ENCODE data around the gene MAP4K4. TPM values are rescaled to one million over a fixed set of nuclear protein-coding genes. Genes with fewer than 3 reads are reported as not detected.

Gene MAP4K4
- 41.1 and 41.3 TPM in 2 replicates for total RNA-seq (2014; rRNA removed; shearing (Covaris generic); ENCODE audit: low replicate concordance)

GRCh38 chr2:101697124-101698013 lies at the start of gene MAP4K4:
Gene MAP4K4 (plus strand): TSS chr2:101697707. CDS start chr2:101698081, 374 bp downstream.
- DNase-seq (ENCODE audit: low read depth), result peak; percentile 89
- in situ Hi-C loops (cut with HindIII; ENCODE audit: low pct_unique_long_range_greater_than_20kb, low sequenced_read_pairs), result no loop called here

- DNase-seq (ENCODE audit: low read depth), result no peak
- in situ Hi-C loops (cut with HindIII; ENCODE audit: low pct_unique_long_range_greater_than_20kb, low sequenced_read_pairs), result no loop called here
These were observed 44.0 kb upstream of the MAP4K4 start for GRCh38 chr2:101653469-101653868.

- DNase-seq (ENCODE audit: low read depth), result no peak
- in situ Hi-C loops (cut with HindIII; ENCODE audit: low pct_unique_long_range_greater_than_20kb, low sequenced_read_pairs), result no loop called here
These were observed 41.6 kb upstream of the MAP4K4 start for GRCh38 chr2:101655702-101656422.

DNA sequence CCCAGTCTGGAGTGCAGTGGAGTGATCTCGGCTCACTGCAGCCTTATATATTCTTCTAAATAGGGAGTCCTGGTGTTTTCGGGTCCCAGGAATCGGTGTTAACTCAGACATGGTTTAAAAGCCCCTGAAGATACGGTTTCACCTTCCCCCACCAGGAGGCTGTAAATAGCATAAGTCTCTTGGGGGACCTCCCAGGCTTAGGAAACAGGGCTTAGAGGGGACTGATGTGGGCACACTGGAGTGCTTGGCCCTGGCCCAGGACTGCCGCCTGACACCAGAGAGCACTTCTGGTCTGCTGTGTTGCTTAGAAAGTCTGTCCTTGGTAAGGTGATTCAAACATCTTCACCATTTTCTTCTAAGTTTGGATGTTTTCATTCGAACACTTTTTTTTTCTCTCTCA lies 39.7 kb upstream of the MAP4K4 start:
- in situ Hi-C loops (cut with HindIII; ENCODE audit: low pct_unique_long_range_greater_than_20kb, low sequenced_read_pairs), result no loop called here
- DNase-seq (ENCODE audit: low read depth), result no peak

- no peak for DNase-seq (ENCODE audit: low read depth)
- in situ Hi-C loops (cut with HindIII; ENCODE audit: low pct_unique_long_range_greater_than_20kb, low sequenced_read_pairs), result no loop called here
These were observed 39.1 kb upstream of the MAP4K4 start for GRCh38 chr2:101658387-101658786.

DNA sequence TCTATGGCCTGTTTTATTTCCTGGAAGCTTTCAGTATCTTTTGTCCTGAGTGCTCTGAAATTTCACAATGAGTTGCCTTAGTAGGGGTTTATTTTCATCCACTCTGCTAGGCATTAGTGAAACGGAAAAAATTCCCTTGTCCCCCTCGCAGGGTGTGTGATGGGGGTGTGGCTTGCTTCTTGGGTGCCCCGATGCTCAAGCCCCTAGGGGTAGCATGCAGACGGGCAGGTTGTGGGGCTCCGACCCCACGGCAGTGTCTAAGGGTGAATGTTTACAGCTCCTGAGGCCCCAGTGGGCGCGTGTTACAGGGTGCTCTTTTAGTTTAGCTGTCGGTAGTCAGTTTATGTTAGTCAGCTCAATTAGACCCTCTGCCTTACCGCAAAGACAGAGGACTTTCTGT lies 32.2 kb upstream of the MAP4K4 start:
- no peak for DNase-seq (ENCODE audit: low read depth)
- in situ Hi-C loops (cut with HindIII; ENCODE audit: low pct_unique_long_range_greater_than_20kb, low sequenced_read_pairs), result no loop called here

GRCh38 chr2:101667823-101668222 lies 29.7 kb upstream of the MAP4K4 start:
- no peak for DNase-seq (ENCODE audit: low read depth)
- in situ Hi-C loops (cut with HindIII; ENCODE audit: low pct_unique_long_range_greater_than_20kb, low sequenced_read_pairs), result no loop called here

DNA sequence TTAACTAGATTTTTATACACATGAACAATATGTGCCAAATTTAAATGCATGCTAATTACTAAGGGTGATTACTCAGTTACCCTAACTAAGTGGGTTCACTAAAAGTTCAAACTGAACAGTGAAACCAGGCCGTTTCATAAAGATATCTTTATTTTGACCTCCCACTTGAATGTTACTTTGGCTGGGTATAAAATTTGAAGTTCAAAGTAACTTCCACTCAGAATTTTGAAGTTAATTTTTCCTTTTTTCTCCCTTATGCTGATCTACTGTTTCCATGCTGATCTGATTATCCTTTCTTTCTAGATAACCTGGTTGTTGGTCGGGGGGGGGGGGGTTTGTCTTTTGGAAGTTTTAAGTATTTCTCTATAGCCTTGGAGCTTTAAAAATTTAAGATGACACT lies 25.5 kb upstream of the MAP4K4 start:
- in situ Hi-C loops (cut with HindIII; ENCODE audit: low pct_unique_long_range_greater_than_20kb, low sequenced_read_pairs), result no loop called here
- DNase-seq (ENCODE audit: low read depth), result no peak

GRCh38 chr2:101673920-101674319 lies 23.6 kb upstream of the MAP4K4 start:
- no peak for DNase-seq (ENCODE audit: low read depth)
- in situ Hi-C loops (cut with HindIII; ENCODE audit: low pct_unique_long_range_greater_than_20kb, low sequenced_read_pairs), result no loop called here

DNA sequence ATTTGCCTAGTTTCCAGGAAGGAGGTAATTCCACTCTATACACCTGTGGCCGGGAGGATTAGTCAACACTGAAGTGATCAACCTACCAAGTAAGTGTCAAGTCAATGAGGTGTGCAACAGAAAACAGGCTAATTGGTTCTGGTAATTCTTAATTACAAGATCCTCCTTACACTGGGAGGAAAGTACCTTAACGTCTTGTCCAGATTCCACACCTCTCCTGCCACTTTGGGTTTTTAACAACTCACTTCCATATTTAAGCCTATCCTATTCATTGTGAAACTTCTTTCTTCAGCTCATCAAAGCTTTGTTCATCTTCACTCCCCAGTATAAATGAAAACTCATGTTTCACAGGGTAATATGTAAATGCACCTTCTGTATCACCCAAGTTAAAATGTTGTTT lies 22.0 kb upstream of the MAP4K4 start:
- in situ Hi-C loops (cut with HindIII; ENCODE audit: low pct_unique_long_range_greater_than_20kb, low sequenced_read_pairs), result no loop called here

GRCh38 chr2:101676674-101677073 lies 20.8 kb upstream of the MAP4K4 start:
- in situ Hi-C loops (cut with HindIII; ENCODE audit: low pct_unique_long_range_greater_than_20kb, low sequenced_read_pairs), result no loop called here
- no peak for DNase-seq (ENCODE audit: low read depth)

More for the DNA sequence above, 22.0 kb upstream of the MAP4K4 start:
- DNase-seq (ENCODE audit: low read depth), result no peak

GRCh38 chr2:101677658-101678057 lies 19.8 kb upstream of the MAP4K4 start:
- in situ Hi-C loops (cut with HindIII; ENCODE audit: low pct_unique_long_range_greater_than_20kb, low sequenced_read_pairs), result no loop called here
- DNase-seq (ENCODE audit: low read depth), result no peak

- in situ Hi-C loops (cut with HindIII; ENCODE audit: low pct_unique_long_range_greater_than_20kb, low sequenced_read_pairs), result no loop called here
- DNase-seq (ENCODE audit: low read depth), result no peak
These were observed 19.1 kb upstream of the MAP4K4 start for GRCh38 chr2:101678379-101678778.

DNA sequence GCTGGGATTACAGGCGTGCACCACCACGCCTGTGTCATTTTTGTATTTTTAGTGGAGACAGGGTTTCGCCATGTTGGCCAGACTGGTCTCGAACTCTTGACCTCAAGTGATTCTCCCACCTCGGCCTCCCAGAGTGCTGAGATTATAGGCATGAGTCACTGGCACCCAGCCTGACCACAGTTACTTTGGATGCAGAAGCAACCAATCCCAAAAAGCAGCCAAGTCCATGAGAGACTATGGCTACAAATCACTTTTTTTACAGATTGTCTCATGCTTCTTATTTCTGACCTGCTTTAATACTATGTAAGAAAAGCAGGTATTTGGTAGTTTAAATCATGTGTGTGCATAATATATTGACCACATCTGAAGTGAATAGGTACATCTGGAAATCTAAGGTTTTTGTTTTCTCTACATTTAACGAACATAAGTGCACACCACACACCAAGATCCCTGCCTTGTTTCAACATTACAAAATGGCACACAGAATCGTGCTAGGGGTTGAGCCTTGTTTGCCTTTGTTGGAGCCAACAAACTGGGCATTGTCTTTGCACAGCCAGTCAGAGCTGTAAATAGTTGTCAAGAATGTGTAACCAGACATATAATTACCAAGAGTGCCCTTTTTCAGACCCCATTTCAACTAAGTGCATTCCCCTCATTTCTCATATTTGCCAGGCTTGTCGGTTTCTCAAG lies 18.3 kb upstream of the MAP4K4 start:
- in situ Hi-C loops (cut with HindIII; ENCODE audit: low pct_unique_long_range_greater_than_20kb, low sequenced_read_pairs), result no loop called here
- DNase-seq (ENCODE audit: low read depth), result no peak

- no peak for DNase-seq (ENCODE audit: low read depth)
- in situ Hi-C loops (cut with HindIII; ENCODE audit: low pct_unique_long_range_greater_than_20kb, low sequenced_read_pairs), result no loop called here
These were observed 17.6 kb upstream of the MAP4K4 start for GRCh38 chr2:101679801-101680487.

DNA sequence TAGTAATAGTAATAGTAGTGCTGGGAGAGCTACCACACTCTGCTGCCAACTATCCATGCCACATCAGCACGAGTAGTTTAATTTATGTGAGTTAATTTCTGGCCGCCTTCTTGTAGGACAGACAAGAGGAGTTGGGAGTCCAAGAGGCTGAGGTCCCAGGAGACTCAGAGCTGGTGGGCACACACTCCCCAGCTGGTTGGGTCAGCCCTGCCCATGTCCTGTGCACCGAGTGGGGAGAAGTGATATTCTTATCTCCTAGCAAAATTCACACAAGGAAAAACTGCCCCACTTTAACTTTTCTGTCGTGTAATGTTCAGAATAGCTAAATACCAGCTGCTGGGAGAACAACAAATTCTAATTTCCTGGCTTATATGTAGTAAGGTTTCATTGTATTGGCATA lies 15.2 kb upstream of the MAP4K4 start:
- no peak for DNase-seq (ENCODE audit: low read depth)
- in situ Hi-C loops (cut with HindIII; ENCODE audit: low pct_unique_long_range_greater_than_20kb, low sequenced_read_pairs), result no loop called here

DNA sequence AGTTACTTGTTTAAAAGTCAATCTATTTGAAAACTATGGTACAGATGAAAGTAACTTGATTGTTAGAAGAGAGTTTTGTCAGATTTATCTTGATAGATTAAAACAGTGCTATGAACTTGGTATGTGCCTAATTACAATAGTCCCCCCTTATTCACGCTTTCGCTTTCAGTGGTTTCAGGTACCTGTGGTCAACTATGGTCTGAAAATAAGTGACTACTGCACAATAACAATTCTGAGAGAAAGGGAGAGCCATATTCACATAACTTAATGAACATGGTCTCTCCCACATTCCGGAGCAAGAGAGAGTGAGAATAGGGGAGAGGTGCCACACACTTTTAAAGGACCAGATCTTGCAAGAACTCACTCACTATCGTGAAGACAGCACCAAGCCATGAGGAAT lies 13.2 kb upstream of the MAP4K4 start:
- no peak for DNase-seq (ENCODE audit: low read depth)

DNA sequence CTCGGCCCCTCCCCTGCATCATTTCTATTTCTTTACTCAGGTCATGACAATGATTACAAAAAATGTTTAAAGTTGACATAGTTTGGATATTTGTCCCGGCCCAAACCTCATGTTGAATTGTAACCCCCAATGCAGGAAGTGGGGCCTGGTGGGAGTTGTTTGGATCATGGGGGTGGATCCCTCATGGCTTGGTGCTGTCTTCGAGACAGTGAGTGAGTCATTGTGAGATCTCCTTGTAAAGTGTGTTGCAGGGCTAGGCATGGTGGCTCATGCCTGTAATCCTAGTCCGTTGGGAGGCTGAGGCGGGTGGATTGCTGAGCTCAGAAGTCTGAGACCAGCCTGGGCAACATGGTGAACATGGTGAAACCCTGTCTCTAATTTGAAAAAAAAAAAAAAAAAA lies 9.2 kb upstream of the MAP4K4 start:
- no peak for DNase-seq (ENCODE audit: low read depth)
- in situ Hi-C loops (cut with HindIII; ENCODE audit: low pct_unique_long_range_greater_than_20kb, low sequenced_read_pairs), result no loop called here

More for the DNA sequence above, 13.2 kb upstream of the MAP4K4 start:
- in situ Hi-C loops (cut with HindIII; ENCODE audit: low pct_unique_long_range_greater_than_20kb, low sequenced_read_pairs), result no loop called here
